Measurements from ENCODE around the gene SLC23A3. TPM values are rescaled to one million over a fixed set of nuclear protein-coding genes. Genes with fewer than 3 reads are reported as not detected.

The SLC23A3 gene, protein sequence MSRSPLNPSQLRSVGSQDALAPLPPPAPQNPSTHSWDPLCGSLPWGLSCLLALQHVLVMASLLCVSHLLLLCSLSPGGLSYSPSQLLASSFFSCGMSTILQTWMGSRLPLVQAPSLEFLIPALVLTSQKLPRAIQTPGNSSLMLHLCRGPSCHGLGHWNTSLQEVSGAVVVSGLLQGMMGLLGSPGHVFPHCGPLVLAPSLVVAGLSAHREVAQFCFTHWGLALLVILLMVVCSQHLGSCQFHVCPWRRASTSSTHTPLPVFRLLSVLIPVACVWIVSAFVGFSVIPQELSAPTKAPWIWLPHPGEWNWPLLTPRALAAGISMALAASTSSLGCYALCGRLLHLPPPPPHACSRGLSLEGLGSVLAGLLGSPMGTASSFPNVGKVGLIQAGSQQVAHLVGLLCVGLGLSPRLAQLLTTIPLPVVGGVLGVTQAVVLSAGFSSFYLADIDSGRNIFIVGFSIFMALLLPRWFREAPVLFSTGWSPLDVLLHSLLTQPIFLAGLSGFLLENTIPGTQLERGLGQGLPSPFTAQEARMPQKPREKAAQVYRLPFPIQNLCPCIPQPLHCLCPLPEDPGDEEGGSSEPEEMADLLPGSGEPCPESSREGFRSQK
- total RNA-seq (0.47 TPM), polyA plus RNA-seq (2.6 TPM)
- long read RNA-seq, donor 1, result 0 reads
- long read RNA-seq, donor 2, result 0 reads
- long read RNA-seq, donor 3, result 0 reads
- long read RNA-seq, donor 4, result 0 reads
- long read RNA-seq, donor 5, result 0 reads
- long read RNA-seq, donor 6, result 0 reads
- long read RNA-seq, donor 7, result 0 reads
- long read RNA-seq, donor 8, result 0 reads
- long read RNA-seq, donor 9, result 0 reads
- long read RNA-seq, donor 10, result 0 reads

DNA sequence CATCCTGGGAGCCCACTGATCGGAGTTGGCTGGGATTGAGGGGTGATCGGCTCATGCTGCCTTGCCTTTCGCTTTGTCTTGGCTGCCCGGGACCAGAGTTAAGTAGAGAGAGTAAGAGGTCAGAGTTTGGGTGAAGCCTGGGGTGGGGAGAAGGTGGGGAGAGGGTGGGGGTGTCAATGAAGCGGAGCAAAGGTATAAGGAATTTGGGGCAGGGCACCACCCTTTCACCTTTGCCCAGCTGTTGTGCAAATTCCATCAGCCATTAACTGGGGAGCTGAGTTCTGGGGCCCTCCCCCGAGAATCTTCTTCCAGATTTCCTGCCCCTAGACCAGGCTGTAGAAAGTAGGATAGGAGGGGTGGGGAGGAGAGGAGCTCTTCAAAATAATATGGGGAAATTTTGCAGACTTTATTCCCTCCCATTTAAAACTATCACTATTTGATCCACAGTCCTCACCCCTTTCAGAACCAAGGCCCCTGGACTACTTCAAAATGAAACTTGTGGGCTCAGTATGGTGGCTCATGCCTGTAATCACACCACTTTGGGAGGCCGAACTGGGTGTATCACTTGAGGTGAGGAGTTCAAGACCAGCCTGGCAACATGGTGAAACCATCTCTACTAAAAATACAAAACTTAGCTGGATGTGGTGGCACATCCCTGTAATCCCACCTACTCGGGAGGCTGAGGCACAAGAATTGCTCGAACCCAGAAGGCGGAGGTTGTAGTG, at the start of gene SLC23A3:
TSS of gene SLC23A3 (minus strand) at position 100 of the 725 bp plus-strand sequence. CDS start at position 55, 45 bp downstream.
- peaks cover 4 to 5% of the 10 kb centered on the region in 2 donors for H3K4me1 ChIP-seq (ENCODE audit: control insufficient read depth in 2 of 2, insufficient read depth in 2 of 2, low read length in 2 of 2)
- no peak within 1 kb of the TSS for H3K27ac ChIP-seq (ENCODE audit: low read depth in 1 of 2, low read length in 1 of 2)
- H3K4me3 ChIP-seq (ENCODE audit: low read length in 2 of 2), result no peak within 1 kb of the TSS
- 98% methylated on average over 10 of the region's 10 CpGs for WGBS
- DNase-seq (ENCODE audit: low read depth in 6 of 9, low spot score in 9 of 9), result no peak
- H3K27me3 ChIP-seq (ENCODE audit: control insufficient read depth in 2 of 2, insufficient read depth in 1 of 2, low read length in 1 of 2), result no peaks in the 10 kb centered on the region
- H3K36me3 ChIP-seq (ENCODE audit: control insufficient read depth in 2 of 2, insufficient read depth in 2 of 2, low read length in 1 of 2), result peaks cover 35 to 40% of the 10 kb centered on the region in 2 donors
- no peaks in the 10 kb centered on the region for H3K9me3 ChIP-seq (ENCODE audit: control insufficient read depth in 2 of 2, insufficient read depth in 1 of 2, low read length in 1 of 2)

DNA sequence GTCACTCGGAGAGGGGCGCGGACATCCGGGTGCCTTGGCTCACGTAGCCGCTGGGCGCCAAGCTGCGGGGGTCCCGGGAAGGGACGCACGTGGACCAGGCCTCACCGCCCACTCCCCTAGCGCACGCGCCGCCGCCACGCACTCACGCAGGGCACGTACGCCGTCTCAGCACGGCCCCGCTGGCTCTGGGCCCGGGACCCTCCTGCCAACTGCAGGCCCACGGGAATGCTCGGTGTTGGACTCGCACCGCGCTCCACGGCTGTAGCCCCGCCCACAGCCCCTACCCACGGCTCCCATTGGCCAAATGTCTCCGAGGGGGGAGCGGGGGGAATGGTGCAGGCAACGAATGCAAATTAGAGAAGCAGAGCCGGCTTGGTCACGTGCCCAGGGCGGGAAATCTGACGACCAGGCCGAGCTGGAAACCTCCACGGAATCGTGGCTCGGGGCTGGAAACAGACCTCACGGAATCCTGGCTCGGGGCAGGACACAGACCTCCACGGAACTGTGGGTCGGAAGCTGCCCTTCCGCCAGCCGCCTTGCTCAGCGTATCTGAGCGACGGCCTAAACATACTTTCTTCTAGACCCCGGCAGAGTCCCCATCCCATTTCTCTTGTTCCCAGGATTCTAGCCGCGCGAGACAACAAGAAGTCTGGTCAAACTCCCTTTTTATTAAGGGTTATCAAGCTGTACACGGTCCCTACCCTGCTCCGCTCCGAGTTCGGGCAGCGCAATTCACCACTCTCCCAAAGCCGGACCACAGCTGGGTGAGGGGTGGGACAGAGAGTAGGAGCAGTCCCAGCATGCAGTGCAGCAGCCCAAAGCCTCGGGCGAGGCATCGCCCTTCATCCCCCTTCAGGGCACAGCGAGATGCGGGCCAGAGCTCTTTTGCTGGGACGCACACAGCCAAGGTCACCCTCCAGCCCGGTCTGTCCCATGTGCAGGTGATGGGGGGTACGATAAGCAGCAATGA, 49.2 kb upstream of the SLC23A3 start, which contains the start of gene ABCB6:
TSS of gene ABCB6 (minus strand) at position 227 of the 970 bp plus-strand sequence. CDS start 285 bp downstream, outside the sequence.
- H3K9me3 ChIP-seq (ENCODE audit: control insufficient read depth in 2 of 2, insufficient read depth in 1 of 2, low read length in 1 of 2), result peaks cover 0 to 3% of the 10 kb centered on the region in 2 donors
- DNase-seq (ENCODE audit: low read depth in 6 of 9, low spot score in 9 of 9), result peak; percentile 59 to 92 (median 78)
- 22% methylated on average over 71 of the region's 71 CpGs for WGBS
- H3K4me1 ChIP-seq (ENCODE audit: control insufficient read depth in 2 of 2, insufficient read depth in 2 of 2, low read length in 2 of 2), result peaks cover 18 to 23% of the 10 kb centered on the region in 2 donors
- H3K27me3 ChIP-seq (ENCODE audit: control insufficient read depth in 2 of 2, insufficient read depth in 1 of 2, low read length in 1 of 2), result peaks cover 0 to 12% of the 10 kb centered on the region in 2 donors
- H3K4me3 ChIP-seq (ENCODE audit: low read length in 2 of 2), result peak within 1 kb of the TSS; percentile 48
- H3K27ac ChIP-seq (ENCODE audit: low read depth in 1 of 2, low read length in 1 of 2), result peak within 1 kb of the TSS; percentile 64 to 73
- peaks cover 43 to 52% of the 10 kb centered on the region in 2 donors for H3K36me3 ChIP-seq (ENCODE audit: control insufficient read depth in 2 of 2, insufficient read depth in 2 of 2, low read length in 1 of 2)

DNA sequence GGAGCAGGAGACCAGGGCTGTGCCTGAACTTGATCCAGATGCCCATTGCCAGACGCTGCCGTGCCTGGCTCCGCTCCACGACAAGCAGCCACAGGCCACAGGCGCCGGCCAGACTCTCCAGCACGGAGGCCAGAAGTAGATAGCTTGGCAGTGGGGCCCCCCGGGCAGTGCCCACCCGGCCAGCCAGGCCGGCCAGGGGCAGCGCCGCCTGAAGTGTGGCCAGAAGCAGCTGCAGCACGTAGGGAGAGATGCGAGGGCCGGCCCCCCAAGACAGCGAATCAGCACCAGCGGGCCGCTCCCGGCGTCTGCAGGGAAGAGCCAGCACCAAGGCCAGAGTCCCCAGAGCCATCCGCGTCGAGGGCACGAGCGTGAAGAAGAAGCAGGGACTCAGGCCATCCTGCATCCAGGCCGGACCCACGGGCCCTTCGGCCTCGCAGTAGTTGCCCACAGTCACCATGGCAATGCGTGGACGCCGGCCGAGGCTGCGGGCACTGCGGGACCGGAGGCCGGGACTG, 48.4 kb upstream of the SLC23A3 start:
- DNase-seq (ENCODE audit: low read depth in 6 of 9, low spot score in 9 of 9), result peak in 1 of 9 donors; percentile 6
- peaks cover 0 to 12% of the 10 kb centered on the region in 2 donors for H3K27me3 ChIP-seq (ENCODE audit: control insufficient read depth in 2 of 2, insufficient read depth in 1 of 2, low read length in 1 of 2)
- whole genome bisulfite sequencing, result 1% methylated on average over 37 of the region's 37 CpGs
- peaks cover 18 to 23% of the 10 kb centered on the region in 2 donors for H3K4me1 ChIP-seq (ENCODE audit: control insufficient read depth in 2 of 2, insufficient read depth in 2 of 2, low read length in 2 of 2)
- H3K9me3 ChIP-seq (ENCODE audit: control insufficient read depth in 2 of 2, insufficient read depth in 1 of 2, low read length in 1 of 2), result peaks cover 0 to 3% of the 10 kb centered on the region in 2 donors
- peak overlapping the region; percentile 64 to 73 for H3K27ac ChIP-seq (ENCODE audit: low read depth in 1 of 2, low read length in 1 of 2)
- H3K36me3 ChIP-seq (ENCODE audit: control insufficient read depth in 2 of 2, insufficient read depth in 2 of 2, low read length in 1 of 2), result peaks cover 36 to 45% of the 10 kb centered on the region in 2 donors
- peak overlapping the region; percentile 48 for H3K4me3 ChIP-seq (ENCODE audit: low read length in 2 of 2)

DNA sequence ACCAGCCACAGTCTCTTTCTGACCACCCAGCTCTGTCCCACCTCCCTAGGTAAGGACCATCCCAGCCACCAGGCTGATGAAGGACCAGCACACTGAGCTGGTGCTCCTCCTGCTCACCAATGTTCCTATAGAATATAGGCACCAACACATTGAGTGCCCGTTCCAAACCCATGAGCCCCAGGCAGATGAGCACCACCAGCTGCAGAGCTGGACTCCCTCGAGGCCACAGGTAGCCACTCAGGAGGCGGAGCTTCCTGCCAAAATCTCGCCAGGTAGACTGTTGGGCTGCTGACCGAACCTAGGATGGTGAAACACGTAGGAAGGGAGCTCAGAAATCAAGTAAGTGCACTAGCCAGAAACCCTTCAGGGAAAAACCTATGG, 46.7 kb upstream of the SLC23A3 start:
- peaks cover 26 to 27% of the 10 kb centered on the region in 2 donors for H3K36me3 ChIP-seq (ENCODE audit: control insufficient read depth in 2 of 2, insufficient read depth in 2 of 2, low read length in 1 of 2)
- H3K9me3 ChIP-seq (ENCODE audit: control insufficient read depth in 2 of 2, insufficient read depth in 1 of 2, low read length in 1 of 2), result peaks cover 0 to 3% of the 10 kb centered on the region in 2 donors
- H3K27ac ChIP-seq (ENCODE audit: low read depth in 1 of 2, low read length in 1 of 2), result no peak overlapping the region
- H3K27me3 ChIP-seq (ENCODE audit: control insufficient read depth in 2 of 2, insufficient read depth in 1 of 2, low read length in 1 of 2), result peaks cover 0 to 12% of the 10 kb centered on the region in 2 donors
- peaks cover 18 to 23% of the 10 kb centered on the region in 2 donors for H3K4me1 ChIP-seq (ENCODE audit: control insufficient read depth in 2 of 2, insufficient read depth in 2 of 2, low read length in 2 of 2)
- no peak for DNase-seq (ENCODE audit: low read depth in 6 of 9, low spot score in 9 of 9)
- WGBS, result 94% methylated on average over 6 of the region's 6 CpGs
- no peak overlapping the region for H3K4me3 ChIP-seq (ENCODE audit: low read length in 2 of 2)

DNA sequence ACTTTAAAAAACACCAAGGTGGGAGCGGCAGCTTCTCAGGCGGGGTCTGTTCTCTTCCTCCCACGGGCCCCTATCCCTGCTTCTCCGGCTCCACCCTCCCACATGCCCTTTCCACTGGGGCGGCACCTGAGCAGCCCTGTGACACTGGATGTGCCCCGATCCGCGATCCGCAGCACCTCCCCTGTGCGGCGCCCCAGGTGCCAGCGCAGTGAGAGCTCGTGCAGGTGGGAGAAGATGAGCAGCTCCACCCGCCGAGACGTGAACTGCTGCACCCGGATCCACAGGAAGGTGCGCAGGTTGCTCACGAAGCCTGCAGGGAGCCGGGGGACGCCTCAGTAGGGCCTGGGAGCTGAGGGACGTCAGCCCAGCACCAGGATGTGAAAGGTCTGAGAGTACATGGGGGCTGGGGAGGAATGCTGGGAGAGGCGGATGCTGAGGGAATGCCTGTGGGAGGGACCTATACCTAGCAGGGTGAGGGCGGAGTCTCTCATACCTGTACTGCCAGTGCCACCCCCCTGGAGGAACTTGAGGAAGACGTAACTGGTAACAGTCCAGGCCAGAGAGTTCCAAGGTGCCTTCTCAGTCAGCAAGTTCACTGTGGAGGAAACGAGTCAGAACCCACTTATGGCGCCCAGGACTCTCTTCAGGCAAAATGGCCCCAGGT, 46.2 kb upstream of the SLC23A3 start:
- Histone ChIP-seq H3K27ac (ENCODE audit: low read depth in 1 of 2, low read length in 1 of 2) (no peak overlapping the region), H3K4me3 (ENCODE audit: low read length in 2 of 2) (no peak overlapping the region), H3K27me3 (ENCODE audit: control insufficient read depth in 2 of 2, insufficient read depth in 1 of 2, low read length in 1 of 2) (peaks cover 0 to 12% of the 10 kb centered on the region in 2 donors), H3K36me3 (ENCODE audit: control insufficient read depth in 2 of 2, insufficient read depth in 2 of 2, low read length in 1 of 2) (peaks cover 22 to 23% of the 10 kb centered on the region in 2 donors), H3K4me1 (ENCODE audit: control insufficient read depth in 2 of 2, insufficient read depth in 2 of 2, low read length in 2 of 2) (peaks cover 18 to 27% of the 10 kb centered on the region in 2 donors), H3K9me3 (ENCODE audit: control insufficient read depth in 2 of 2, insufficient read depth in 1 of 2, low read length in 1 of 2) (peaks cover 0 to 3% of the 10 kb centered on the region in 2 donors)
- no peak for DNase-seq (ENCODE audit: low read depth in 6 of 9, low spot score in 9 of 9)
- WGBS, result 96% methylated on average over 27 of the region's 27 CpGs

DNA sequence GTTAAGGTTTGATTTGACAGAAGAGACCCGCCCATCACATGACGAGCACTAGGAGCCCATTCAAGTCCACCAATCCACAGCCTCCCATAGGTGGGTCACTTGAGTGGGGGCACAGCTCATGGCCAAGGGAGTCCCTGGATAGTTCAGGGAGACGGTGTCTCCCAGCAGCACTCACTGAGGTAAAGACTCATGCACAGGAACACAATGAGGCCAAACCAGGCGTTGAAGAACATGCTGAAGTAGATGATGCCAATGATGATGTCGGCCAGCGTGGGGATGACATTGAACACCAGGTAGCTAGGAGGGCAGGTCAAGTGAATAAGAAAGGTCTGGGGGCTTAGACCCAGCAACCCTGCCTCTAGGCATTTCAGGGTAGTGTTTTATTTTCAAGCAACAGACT, 45.0 kb upstream of the SLC23A3 start:
- Histone ChIP-seq H3K4me3 (ENCODE audit: low read length in 2 of 2) (no peak overlapping the region), H3K9me3 (ENCODE audit: control insufficient read depth in 2 of 2, insufficient read depth in 1 of 2, low read length in 1 of 2) (peaks cover 0 to 3% of the 10 kb centered on the region in 2 donors), H3K27ac (ENCODE audit: low read depth in 1 of 2, low read length in 1 of 2) (no peak overlapping the region), H3K4me1 (ENCODE audit: control insufficient read depth in 2 of 2, insufficient read depth in 2 of 2, low read length in 2 of 2) (peaks cover 18 to 39% of the 10 kb centered on the region in 2 donors), H3K36me3 (ENCODE audit: control insufficient read depth in 2 of 2, insufficient read depth in 2 of 2, low read length in 1 of 2) (peaks cover 20% of the 10 kb centered on the region in 2 donors), H3K27me3 (ENCODE audit: control insufficient read depth in 2 of 2, insufficient read depth in 1 of 2, low read length in 1 of 2) (peaks cover 0 to 12% of the 10 kb centered on the region in 2 donors)
- DNase-seq (ENCODE audit: low read depth in 6 of 9, low spot score in 9 of 9), result no peak
- 97% methylated on average over 6 of the region's 6 CpGs for WGBS

DNA sequence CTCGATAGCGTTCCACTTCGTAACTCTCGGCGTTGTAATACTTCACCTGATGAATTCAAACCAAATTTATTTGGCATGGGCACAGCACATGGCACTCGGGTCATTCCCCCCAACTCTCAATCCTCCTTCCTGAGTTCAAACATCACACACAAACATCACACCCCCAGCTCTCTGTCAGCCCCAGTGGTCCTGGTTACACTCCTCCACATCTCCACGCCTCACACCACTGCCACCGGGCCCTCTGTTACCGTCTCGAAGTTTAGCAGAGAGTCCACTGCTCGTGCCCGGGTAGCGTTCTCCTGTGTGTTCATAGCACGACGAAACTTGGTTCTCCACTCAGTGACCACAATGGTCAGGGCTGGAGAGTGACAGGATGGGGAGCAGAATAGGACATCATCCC, 44.3 kb upstream of the SLC23A3 start:
- peaks cover 0 to 12% of the 10 kb centered on the region in 2 donors for H3K27me3 ChIP-seq (ENCODE audit: control insufficient read depth in 2 of 2, insufficient read depth in 1 of 2, low read length in 1 of 2)
- no peak overlapping the region for H3K27ac ChIP-seq (ENCODE audit: low read depth in 1 of 2, low read length in 1 of 2)
- no peak for DNase-seq (ENCODE audit: low read depth in 6 of 9, low spot score in 9 of 9)
- H3K9me3 ChIP-seq (ENCODE audit: control insufficient read depth in 2 of 2, insufficient read depth in 1 of 2, low read length in 1 of 2), result peaks cover 0 to 3% of the 10 kb centered on the region in 2 donors
- no peak overlapping the region for H3K4me3 ChIP-seq (ENCODE audit: low read length in 2 of 2)
- H3K36me3 ChIP-seq (ENCODE audit: control insufficient read depth in 2 of 2, insufficient read depth in 2 of 2, low read length in 1 of 2), result peaks cover 21 to 23% of the 10 kb centered on the region in 2 donors
- WGBS, result 97% methylated on average over 15 of the region's 15 CpGs
- H3K4me1 ChIP-seq (ENCODE audit: control insufficient read depth in 2 of 2, insufficient read depth in 2 of 2, low read length in 2 of 2), result peaks cover 16 to 41% of the 10 kb centered on the region in 2 donors

Data from thymus (tissue), 14 donors.